Neural crest cell (in vitro differentiated cells): ENCODE results near the gene SLC22A8. TPM values are rescaled to one million over a fixed set of nuclear protein-coding genes. Genes with fewer than 3 reads are reported as not detected.

ENCODE experiments used
- DNase-seq: peaks from one replicate; pipeline ENCODE4 v3.0.0; 2021; ENCODE audit warnings: low read depth, mixed read lengths, low spot score
- H3K27ac Mint-ChIP-seq: one replicate; pipeline ENCODE4 v1.8.0; 2021; ENCODE audit warnings: mild to moderate bottlenecking, mixed read lengths; ENCODE audit not compliant: unreplicated experiment
- H3K27me3 Mint-ChIP-seq: 2 replicates; pipeline ENCODE4 v1.8.0; 2021; ENCODE audit warnings: low read depth, mild to moderate bottlenecking, mixed read lengths
- H3K36me3 Mint-ChIP-seq: 2 replicates; pipeline ENCODE4 v1.8.0; 2021; ENCODE audit warnings: low read depth, mild to moderate bottlenecking, mixed read lengths
- H3K4me1 Mint-ChIP-seq: 2 replicates; pipeline ENCODE4 v1.8.0; 2021; ENCODE audit warnings: mixed read lengths
- H3K4me3 Mint-ChIP-seq: one replicate; pipeline ENCODE4 v1.8.0; 2021; ENCODE audit warnings: mild to moderate bottlenecking, mixed read lengths
- H3K9me3 Mint-ChIP-seq: 2 replicates; pipeline ENCODE4 v1.8.0; 2021; ENCODE audit warnings: mixed read lengths
- total RNA-seq: library from RNA; stranded (reverse); gene quantifications from 2 replicates; pipeline ENCODE4 v1.2.1, GENCODE V29; 2021
- TF ChIP-seq, protein P1 (sequence below): fragments of 200-600 bp; sonication (generic); conservative IDR thresholded peaks from 2 replicates; pipeline ENCODE4 v1.5.0; 2021; ENCODE audit warnings: antibody characterized with exemption, mild to moderate bottlenecking

SLC22A8 gene
- total RNA-seq, 1 donor from 2014 or later = not detected

DNA sequence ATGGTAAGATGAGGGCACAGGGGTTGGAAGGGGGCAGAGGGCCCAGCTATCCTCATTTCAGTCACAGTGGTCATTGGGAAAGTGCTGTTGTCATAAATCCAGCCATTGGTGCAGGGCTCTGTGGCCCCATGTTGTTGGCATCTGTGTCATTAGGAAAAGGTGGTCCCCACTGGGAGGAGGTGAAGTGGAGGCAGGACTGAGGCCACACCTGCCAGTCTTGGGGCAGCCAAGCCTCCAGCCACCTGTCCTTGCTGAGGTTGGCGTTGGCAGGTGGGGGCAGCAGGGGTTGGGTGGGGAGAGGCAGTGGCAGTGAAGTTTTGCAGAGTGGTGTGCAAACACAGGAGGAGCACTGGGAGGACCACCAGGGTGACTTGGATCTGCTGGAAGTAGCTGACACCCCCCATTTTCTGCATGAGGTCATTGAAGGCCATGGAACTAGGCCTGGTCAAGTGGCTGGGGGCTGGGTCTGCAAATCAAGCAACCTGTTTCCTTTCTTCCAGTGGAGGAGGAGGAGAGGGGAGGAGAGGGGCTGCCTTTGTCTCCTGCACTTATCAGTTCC lies 56.1 kb downstream of the SLC22A8 start:
- Mint-ChIP-seq H3K4me1 (peaks cover 12% of the 10 kb centered on the region), H3K27ac (peak overlapping the region; percentile 62), H3K36me3 (no peaks in the 10 kb centered on the region), H3K27me3 (no peaks in the 10 kb centered on the region), H3K4me3 (no peak overlapping the region), H3K9me3 (peaks cover under 1% of the 10 kb centered on the region)
- DNase-seq = no peak
- TF ChIP-seq, protein P1, sequence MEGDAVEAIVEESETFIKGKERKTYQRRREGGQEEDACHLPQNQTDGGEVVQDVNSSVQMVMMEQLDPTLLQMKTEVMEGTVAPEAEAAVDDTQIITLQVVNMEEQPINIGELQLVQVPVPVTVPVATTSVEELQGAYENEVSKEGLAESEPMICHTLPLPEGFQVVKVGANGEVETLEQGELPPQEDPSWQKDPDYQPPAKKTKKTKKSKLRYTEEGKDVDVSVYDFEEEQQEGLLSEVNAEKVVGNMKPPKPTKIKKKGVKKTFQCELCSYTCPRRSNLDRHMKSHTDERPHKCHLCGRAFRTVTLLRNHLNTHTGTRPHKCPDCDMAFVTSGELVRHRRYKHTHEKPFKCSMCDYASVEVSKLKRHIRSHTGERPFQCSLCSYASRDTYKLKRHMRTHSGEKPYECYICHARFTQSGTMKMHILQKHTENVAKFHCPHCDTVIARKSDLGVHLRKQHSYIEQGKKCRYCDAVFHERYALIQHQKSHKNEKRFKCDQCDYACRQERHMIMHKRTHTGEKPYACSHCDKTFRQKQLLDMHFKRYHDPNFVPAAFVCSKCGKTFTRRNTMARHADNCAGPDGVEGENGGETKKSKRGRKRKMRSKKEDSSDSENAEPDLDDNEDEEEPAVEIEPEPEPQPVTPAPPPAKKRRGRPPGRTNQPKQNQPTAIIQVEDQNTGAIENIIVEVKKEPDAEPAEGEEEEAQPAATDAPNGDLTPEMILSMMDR = no peak

DNA sequence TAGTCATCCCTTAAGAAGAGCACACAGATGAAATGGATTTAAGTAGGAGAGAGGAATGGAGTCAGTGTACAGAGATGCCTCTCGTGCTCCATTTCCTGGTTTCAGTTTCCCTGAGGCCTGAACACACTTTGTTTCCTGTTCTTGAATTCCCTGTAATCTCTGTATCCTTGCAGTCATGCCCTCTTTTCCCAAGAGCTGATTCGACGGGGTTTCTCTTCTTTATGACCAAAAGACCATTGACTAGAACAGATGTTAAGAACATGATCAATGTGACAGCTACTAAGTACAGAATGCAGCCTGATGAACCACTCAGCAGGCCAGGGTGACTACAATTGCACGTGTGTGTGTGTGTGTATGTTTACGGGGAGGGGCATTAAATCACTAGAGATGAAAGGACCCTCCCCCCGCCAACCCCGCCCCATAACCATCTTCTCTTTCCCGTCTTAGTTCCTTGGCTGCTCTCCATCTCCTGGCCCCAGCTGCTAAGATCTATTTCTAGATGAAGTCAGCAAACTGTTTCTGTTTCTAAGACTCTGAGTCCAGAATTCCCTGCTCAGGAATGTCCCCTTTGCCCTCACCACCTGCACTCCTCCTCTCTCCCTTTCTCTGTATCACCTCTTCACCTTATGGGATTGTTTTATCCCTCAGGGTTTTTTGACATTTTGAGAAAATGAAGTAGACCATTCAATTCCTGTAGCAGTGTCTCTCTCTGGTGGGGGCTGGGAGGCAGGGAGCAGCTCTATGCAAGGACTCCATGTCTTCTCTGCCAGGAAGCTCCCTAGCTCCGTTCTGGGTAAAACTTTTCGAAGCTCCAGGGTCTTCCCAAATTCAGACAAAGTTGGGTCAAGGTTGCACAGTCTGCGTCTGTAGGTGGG lies 56.9 kb downstream of the SLC22A8 start:
- no peak for DNase-seq
- H3K27me3 Mint-ChIP-seq = peaks cover 1% of the 10 kb centered on the region
- H3K4me3 Mint-ChIP-seq = no peak overlapping the region
- H3K36me3 Mint-ChIP-seq = no peaks in the 10 kb centered on the region
- peak overlapping the region; percentile 15 for H3K27ac Mint-ChIP-seq
- TF ChIP-seq, protein P1 = no peak
- H3K4me1 Mint-ChIP-seq = peaks cover 12% of the 10 kb centered on the region
- H3K9me3 Mint-ChIP-seq = peaks cover 4% of the 10 kb centered on the region

DNA sequence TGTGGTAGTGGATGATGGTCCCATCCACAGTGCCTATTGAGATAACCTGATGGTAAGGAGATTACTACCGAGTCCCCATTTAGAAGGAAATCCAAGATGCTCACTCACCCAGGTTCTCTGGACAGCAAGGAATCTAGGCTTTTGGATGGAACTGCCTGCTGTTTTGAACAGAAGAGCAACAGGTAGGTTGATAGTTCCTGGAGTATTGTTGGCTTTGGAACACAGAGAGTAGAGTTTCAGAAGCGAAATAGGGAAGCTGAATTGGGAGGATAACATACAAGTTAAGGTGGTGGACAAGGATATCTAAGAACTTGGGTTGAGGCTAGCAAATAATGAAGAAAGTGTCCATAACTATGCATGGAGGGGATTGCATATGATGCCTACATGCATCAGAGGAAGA lies 58.5 kb downstream of the SLC22A8 start:
- no peak overlapping the region for H3K27ac Mint-ChIP-seq
- H3K4me3 Mint-ChIP-seq = no peak overlapping the region
- TF ChIP-seq, protein P1 = no peak
- H3K36me3 Mint-ChIP-seq = no peaks in the 10 kb centered on the region
- no peak for DNase-seq
- peaks cover 12% of the 10 kb centered on the region for H3K4me1 Mint-ChIP-seq
- peaks cover 2% of the 10 kb centered on the region for H3K27me3 Mint-ChIP-seq
- H3K9me3 Mint-ChIP-seq = peaks cover 4% of the 10 kb centered on the region

DNA sequence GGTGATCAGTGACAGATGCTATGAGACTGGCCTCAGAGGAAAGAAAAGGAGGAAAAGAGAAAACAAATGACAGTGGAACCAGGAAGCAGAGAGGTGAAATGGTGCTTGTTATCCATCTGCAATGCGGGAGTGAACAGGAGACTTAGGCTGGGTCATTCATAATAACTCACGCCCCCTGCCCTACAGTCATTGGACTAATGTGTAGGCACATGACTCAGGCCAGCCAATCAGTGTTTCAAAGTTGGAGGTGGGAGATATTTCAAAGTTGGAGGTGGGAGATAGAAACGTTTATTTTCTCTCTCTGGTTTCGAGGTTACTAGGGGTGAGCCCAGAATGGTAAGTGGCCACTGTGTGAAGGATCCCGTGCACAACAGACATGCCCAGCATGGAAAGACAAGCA lies 61.2 kb downstream of the SLC22A8 start:
- no peaks in the 10 kb centered on the region for H3K36me3 Mint-ChIP-seq
- no peak for DNase-seq
- no peak overlapping the region for H3K27ac Mint-ChIP-seq
- TF ChIP-seq, protein P1 = no peak
- H3K27me3 Mint-ChIP-seq = peaks cover 10% of the 10 kb centered on the region
- peaks cover 4% of the 10 kb centered on the region for H3K9me3 Mint-ChIP-seq
- H3K4me3 Mint-ChIP-seq = no peak overlapping the region
- H3K4me1 Mint-ChIP-seq = peaks cover 12% of the 10 kb centered on the region

DNA sequence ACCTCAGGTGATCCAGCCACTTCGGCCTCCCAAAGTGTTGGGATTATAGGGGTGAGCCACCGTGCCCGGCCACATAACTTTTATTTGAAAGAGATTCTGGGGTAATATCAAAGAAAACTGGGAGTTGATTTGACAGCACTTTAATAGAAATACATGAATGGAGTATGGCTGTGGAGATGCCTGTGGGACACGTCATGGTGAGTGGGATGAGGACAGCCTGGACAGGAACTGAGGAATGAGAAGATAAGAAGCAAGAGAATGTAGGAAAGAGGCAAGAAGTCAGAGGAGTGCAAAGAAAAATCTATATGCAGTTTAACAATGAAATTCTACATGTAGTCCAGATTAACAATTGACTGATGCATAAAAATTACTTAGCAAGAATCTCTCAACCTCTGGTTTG lies 61.8 kb downstream of the SLC22A8 start:
- peaks cover 10% of the 10 kb centered on the region for H3K27me3 Mint-ChIP-seq
- peaks cover 5% of the 10 kb centered on the region for H3K4me1 Mint-ChIP-seq
- peaks cover 4% of the 10 kb centered on the region for H3K9me3 Mint-ChIP-seq
- H3K36me3 Mint-ChIP-seq = no peaks in the 10 kb centered on the region
- H3K4me3 Mint-ChIP-seq = no peak overlapping the region
- TF ChIP-seq, protein P1 = no peak
- H3K27ac Mint-ChIP-seq = no peak overlapping the region
- DNase-seq = no peak
